NCI-H524 (cell line): Measurements from ENCODE around the gene LARP1.
"Not testable (repeated sequence)": the region's sequence is repeated elsewhere in the genome, so short reads cannot be mapped to it uniquely, and the experiment has no call there.

Experiments
- DNase-seq, 2 experiments: peaks; one replicate each; lab custom pipeline; 2025; lab: John Stamatoyannopoulos, UW

The LARP1 gene

DNA sequence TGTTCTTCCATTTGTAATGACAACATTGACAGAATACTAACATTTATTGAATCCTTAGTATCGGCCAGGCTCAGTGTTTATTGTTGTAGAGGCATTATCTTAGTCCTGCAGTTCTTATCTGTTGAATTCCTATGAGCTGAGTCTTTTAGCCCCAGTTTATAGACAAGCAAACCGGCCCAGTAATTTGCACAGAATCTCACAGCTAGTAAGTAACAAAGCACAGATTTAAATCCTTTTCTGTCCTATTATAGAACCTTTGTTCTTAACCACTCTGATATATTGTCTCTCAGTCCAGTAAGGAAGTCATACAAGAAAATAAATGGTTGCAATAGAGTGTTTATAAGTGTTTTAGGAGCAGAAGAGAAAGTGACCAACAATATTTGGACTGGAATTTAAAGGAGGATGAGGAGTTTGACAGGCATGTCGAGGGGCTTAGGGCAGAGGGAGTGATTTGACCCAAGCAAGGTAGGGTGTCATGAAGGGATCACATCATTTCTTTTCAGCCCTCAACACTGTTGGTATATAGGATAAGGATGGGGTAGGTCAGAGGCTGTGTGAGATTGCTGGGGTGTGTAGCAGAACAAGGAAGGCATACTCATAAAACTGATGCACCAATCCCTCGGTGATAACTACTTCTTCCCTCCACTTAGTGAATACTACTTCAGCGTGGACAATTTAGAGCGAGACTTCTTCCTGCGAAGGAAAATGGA lies 39.5 kb downstream of the LARP1 start:
- DNase-seq = no peak

DNA sequence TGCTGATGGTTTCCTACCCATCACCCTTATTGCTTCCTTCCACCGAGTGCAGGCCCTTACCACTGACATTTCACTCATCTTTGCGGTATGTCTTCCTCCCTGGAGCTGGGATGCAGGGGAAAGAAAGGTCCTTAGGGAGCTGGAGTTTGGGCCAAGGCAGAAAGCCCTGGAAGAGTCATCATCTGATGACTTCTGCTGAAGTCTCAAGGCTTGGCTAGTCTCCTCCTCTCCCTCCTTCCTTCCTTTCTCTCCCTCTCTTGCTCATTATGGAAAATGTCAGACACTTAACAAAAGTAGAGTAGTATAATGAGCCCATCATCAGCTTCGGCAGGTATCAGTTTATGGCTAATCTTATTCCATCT lies 40.0 kb downstream of the LARP1 start:
- DNase-seq = peak in 1 of 2 experiments; percentile 28

DNA sequence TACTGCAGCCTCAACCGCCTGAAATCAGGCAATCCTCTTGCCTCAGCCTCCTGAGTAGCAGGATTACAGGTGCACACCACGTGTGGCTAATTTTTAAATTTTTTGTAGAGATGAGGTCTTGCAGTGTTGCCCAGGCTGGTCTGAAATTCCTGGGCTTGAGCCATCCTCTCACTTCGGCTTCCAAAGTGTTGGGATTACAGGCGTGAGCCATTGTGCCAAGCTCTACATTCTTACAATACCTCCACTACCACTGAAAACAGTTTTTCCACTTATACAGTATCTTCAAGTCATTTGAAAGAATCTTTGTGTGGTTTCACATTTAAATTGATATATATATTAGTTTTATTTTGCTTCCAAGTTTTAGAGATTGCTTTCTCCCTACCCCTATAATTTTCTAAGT lies 42.6 kb downstream of the LARP1 start:
- no peak for DNase-seq

DNA sequence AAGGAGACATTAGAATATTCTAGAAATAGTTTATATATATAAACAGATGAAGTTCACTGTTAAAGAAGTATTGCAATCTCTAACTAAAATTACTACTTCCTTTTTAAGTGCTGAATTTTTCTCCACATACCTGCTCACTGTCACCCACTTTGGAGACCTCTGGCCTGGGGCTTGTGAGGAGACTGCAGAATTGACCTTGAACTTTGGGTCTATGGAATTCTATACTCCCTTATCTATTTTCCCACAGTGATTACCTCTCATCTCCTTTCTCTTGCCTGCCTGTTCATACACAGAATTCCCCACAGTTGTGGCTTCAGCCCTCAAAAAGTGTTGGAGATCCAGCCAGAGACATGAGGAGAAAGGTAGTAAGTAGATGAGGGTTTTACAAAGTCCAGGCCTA lies 45.4 kb downstream of the LARP1 start:
- DNase-seq = no peak

DNA sequence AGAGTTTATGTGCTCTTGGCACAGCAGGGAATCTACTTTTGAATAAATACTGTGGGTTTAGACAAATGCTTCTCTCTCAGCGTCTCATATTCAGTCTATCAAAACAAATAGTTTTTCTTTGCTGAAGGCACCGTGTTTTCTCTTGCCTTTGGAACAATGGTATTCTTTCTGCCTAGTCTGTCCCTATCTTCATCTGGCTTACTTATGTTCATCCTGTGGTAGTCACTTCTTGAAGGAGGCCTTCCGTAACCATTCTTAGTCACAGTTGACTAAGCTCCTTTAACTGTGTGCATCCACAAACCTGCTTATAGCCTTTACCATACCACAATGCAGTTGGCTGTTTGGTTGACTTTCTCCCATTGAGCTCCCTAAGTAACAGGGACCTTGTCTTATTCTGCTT lies 45.9 kb downstream of the LARP1 start:
- DNase-seq = no peak

DNA sequence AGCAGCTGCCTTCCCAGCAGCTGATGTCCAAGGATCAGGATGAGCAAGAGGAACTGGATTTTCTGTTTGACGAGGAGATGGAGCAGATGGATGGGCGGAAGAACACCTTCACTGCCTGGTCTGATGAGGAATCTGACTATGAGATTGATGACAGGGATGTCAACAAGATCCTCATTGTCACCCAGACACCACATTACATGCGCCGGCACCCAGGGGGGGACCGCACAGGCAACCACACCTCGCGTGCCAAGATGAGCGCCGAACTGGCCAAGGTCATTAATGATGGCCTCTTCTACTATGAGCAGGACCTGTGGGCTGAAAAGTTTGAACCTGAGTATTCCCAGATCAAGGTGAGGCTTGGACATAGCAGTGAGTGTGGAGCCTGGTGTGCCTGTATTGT lies 46.9 kb downstream of the LARP1 start:
- no peak for DNase-seq

DNA sequence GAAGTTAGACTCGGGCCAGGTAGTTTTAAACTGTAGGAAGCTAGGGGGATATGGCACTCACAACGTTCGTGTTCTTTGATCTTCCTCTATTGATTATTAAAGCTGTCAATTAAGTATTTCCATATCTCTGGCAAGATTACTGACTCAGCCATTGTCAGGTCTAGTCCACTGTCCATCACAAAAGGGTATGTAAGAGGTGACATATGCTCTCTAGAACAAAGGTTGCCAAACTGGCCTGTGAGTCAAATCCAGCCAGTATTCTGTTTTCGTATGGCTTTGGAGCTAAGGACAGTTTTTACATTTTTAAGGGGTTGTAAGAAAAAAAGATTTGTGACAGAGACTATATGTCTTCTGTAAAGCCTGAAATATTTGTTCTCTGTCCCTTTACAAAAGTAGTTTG lies 51.0 kb downstream of the LARP1 start:
- no peak for DNase-seq

DNA sequence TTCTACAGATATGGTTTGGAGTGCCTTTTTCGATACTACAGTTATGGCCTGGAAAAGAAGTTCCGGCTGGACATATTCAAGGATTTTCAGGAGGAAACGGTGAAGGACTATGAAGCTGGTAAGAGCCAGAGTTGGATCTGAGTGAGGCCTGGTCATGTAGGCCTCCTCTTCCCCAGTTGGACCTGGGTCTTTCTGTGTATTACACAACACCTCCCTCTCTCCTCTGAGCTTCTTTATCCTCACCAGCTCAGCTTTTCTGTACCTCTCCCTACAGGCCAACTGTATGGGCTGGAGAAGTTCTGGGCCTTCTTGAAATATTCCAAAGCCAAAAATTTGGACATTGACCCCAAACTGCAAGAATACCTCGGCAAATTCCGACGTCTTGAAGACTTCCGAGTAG lies 56.1 kb downstream of the LARP1 start:
- DNase-seq = no peak

DNA sequence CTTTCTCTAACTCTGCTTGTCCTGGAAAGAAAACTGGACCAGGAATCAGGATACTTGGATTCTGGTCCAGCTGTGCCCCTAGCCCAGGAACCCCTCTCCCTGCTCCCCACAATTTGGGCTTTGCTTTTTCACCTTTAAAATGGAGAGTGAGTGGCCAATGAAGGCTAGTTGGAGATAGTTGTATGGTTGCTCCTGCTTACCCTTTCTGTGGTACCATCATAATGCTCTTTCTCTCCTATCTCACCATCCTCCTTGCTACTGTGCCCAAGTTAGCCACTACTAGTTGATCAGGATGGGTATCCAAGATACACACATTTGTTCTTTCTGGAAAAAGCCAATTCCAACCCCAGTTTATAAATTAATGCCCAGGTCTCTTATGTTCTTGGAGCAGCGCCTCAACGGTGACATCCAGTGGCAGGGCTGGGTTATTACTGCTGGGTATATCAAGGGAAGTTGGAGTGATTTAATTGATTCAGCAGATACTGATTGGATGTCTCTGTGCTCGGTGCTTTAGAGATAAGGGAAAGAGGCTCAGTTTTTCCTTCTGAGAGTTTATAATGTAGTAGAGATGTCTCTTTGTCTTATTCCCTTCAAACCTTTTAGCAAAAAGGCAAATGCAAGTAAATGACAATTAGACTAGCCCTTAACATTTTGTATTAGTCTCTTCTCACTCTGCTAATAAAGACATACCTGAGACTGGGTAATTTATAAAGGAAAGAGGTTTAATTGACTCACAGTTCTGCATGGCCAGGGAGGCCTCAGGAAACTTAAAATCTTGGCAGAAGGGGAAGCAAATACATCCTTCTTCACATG lies 56.7 kb downstream of the LARP1 start:
- peak in 1 of 2 experiments; percentile 49 for DNase-seq

DNA sequence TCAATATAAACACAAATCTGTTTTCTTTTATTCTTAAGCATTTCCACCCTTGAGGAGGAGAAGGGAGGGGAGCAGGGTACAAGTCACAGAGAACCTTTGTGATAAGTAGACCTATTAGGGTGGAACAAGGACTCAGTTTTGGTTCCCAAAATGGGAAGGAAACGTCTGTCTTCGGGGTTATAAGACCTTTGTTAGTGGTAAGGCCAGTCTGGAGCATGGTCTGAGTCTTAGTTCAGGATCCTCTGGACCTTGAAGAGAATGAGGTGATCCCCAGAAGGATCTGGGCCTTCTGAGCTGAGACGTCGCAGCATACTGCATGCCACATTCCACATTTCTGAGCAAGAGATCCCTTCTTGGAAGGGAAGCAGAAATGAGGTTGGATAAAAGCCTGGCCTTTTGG lies 58.0 kb downstream of the LARP1 start:
- no peak for DNase-seq

DNA sequence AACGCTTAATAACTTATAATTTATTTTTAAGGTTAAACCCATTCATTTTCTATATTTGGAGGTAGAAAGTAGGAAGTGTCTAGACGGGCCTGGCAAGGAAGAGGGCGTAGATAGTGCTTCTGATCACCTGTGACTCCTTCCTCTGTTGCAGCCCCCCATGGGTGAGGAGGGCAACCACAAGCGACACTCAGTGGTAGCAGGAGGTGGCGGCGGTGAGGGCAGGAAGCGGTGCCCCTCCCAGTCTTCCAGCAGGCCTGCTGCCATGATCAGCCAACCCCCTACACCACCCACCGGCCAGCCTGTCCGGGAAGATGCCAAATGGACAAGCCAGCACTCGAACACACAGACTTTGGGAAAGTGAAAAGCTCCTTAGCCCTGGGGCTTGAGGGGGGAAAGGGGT lies 58.6 kb downstream of the LARP1 start:
- DNase-seq = no peak

DNA sequence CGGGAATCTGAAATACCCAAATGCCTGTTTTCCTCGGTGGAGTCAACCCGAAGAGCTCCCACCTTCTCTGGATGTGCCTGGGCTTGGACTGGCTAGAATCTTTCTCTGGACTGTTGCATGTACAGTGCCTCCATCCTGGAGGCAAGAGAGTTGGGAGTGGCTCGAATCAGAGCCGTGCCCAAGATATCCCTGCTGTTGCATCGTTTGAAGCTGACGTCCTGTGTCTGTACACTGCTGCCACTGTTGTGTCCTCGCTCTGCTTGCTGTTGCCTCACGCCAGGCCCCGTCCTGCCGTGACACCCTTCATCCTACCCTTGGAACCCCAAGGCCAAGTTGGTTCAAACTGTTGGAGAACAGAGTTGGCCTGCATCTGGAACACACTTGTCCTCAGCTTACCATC lies 59.8 kb downstream of the LARP1 start:
- no peak for DNase-seq

DNA sequence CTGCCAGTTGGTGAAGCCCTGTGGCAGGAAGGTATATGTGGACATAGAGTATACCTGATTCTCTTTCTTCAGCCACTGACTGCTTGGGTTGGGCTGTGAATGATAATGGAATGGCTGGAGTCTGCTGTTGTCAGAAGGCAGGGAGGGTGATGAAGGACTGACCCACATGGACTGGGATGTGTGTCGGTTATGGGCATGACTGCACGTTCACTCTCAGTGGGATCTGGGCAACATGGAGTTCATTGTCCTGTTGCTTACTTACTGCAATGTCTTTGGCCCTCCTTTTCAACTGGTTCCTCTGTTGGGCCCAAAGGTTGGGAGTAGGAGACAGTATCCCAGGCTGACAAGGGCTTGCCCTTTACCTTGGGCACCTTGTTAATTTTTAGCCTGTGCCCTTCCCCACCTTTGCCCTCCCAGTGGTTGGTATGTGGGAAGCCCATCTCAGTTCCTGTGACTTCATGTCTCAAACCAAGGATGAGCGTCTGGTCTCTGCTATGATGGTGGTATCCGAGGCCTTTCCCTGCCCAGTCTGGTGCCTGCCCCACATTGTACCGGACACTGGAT lies 60.6 kb downstream of the LARP1 start:
- no peak for DNase-seq

DNA sequence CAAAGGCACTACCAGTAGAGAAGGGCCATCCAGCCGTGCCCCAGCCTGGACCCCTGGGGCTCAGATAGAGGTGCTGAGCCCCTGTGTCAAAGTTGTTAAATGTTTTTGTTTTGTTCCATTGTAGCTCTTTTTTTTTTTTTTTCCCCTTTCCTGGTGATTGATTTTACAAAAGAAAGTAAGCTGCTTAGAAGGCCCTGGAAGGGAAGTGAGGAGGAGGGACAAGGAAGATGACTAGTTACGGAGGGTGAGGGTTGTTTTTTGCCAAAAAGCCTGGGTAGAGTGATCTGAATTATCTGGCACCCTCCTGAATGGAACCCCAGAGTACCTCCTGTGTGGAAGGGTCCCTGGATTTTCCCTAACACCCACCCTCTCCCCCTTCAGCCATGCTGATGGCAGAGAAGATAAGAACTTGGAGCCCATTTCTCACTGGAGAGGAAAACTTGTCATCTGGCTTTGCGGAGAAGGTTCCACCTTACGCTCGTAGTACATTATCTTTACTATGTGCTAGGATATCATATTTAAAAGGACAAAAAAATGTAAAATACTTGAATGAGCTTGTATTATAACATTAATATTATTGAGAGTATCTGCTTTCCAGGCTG lies 61.8 kb downstream of the LARP1 start:
- no peak for DNase-seq

DNA sequence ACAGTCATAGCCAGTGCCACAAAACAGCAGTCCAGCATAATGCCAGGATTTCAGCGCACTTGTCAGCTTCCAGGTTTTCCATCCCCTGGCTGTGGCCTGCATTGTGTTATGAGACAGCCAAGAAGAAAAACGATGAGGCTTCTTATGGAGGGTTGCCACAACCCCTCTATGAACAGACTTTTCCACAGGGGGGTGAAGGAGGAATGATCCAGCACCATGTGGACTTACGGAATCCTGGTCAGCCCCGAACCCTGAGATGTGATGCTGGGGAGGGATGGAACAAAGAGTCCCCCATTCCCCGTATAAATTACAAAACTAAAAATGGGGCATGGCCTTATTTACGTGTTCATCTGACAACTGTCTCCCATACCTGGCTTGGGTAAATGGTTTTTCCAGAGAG lies 62.6 kb downstream of the LARP1 start:
- no peak for DNase-seq

DNA sequence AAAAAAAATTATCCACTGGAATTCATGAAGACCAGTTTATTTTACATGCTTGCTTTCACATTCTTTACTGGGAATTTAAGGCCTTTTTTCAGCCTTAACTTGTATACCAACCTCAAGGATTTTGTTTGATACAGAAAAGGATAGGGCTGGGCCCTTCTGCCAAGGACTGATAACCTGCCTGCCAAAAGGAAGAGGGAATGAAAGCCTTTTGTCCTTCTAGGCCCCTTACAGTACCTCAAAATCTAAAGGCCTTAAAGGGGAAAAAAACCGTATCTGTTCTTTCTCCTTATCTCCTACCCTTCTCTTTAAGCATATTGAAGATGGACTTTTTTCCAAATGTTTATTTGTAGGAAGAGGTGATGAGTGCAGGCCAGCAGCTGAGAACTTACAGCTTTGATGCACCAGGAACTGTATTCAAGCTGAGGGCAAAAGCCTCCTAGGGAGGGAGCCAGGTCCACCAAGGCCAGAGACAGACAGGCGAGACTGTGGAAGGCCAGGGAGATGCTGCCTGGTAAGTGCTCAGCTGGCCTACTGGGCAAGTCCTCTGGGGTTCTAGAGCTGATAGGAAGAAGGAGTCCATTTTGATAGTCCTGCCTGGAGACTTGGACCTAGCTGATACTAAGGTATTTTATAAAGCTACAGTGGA lies 63.4 kb downstream of the LARP1 start:
- DNase-seq = no peak

DNA sequence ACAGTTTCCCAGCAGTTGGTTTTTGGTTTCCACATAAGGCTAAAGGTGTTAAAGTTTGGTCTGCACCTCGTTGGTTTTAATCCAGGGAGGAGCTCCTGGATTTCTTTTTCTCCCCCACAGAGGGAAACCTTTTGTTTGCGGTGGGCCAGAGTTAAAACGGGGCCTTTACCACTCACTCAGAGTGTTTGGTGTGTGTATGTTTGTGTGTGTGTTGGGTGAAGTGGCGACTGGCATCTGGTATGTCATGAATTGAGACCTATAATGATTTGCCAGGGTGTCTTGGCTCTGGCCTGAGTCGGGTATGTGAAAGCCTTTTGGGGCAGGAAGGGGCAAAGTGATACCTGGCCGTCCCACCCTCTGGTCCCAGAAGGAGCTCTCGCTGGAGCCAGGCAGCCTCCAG lies 64.4 kb downstream of the LARP1 start:
- no peak for DNase-seq

DNA sequence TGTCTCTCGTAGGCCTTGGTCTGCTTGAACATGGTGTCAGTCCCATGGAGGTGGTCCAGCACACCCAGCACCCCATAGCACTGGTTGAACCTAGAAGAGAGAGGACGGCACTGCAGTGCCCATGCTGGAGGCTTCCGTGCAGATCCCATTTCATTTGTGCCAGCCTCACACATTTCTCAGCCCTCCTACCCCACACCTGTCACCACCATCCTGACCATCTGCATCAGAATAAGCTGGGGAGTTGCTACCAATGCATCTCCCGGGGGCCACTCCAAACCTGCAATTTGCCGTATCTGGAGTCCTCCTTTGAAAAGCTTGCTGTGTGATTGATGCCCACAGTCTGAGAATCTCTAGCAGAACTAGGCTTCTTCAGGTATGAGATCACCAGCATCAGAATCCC lies 65.2 kb downstream of the LARP1 start:
- DNase-seq = no peak

DNA sequence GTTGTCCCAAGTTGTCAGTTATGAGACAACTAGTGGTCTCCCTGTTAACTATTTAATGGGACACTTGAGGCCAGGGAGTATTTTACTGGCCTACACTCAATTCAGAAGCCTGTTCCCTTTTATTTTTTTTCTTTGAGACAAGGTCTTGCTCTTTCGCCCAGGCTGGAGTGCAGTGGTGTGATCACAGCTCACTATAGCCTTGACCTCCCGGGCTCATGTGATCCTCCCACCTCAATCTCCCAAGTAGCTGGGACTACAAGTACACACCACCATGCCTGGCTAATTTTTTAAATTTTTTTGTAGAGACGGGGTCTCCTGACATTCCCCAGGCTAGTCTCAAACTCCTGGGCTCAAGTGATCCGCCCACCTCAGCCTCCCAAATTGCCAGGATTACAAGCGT lies 67.7 kb downstream of the LARP1 start:
- DNase-seq = not testable (repeated sequence)

DNA sequence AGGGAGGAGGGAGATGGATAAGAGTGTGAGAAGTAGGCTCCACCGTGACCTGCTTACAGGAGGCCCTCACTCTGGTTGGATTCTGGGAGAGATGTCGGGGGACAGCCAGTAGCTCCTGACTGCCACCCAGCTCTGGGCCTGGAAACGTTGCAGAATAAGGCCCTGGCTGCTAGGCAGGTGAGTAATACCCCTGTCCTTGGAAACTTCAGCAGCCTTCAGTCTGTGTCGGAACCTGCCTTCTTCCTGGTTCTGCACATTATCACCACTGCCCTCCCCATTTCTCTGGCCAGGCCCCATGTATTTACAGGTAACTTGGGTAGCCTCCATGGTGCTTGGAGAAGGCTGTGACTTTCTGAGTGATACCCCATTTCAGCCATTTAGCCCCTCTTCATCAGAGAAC lies 68.4 kb downstream of the LARP1 start:
- DNase-seq = no peak

DNA sequence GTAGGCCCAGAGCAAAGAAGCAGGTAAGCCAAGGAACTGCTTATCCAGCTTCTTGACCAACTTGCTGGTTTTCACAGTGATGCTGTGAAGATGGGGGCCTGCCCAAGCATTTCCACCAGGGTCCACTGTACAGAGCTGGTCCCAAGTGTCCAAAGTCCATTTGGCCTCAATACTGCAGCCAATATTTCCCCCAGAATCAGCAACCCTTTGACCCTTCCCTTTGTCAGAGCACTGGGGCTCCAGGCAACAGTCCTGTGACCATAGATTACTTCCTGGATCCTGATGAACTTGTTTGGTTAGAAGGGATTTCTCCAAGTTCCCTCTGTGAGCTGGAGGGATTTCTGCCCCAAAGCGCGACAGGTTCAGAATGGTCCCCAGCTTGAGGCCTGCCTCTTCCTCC lies 68.9 kb downstream of the LARP1 start:
- DNase-seq = no peak

DNA sequence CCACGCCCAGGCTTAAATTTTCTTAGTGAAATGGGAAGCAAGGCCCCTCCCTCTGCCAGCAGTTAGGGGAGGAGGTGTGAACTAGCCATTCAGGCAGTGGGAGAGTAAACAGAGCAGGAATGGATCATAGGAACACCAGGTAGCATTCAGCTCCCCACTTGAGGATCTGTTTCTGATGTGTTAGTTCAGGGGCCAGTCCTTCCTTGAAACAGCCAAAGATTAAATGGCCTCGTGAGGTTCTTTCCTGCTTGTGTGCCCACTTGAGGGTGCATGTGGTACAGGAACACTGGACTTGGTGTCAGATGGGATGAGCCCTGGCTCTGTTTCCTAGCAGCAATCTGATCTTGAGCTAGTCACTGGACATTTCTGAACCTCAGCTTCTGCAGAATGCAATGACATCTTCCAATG lies 74.0 kb downstream of the LARP1 start:
- no peak for DNase-seq
